Measurements from ENCODE around the gene THSD4.

Gene THSD4

GRCh38 chr15:71273731-71274447 is 158.6 kb downstream of the THSD4 start:
- no peak for DNase-seq

GRCh38 chr15:71274448-71274798 is 159.2 kb downstream of the THSD4 start:
- DNase-seq: no peak

GRCh38 chr15:71275098-71275497 is 159.8 kb downstream of the THSD4 start:
- DNase-seq: no peak

- DNase-seq: no peak
Measured at GRCh38 chr15:71275566-71276335, 160.5 kb downstream of the THSD4 start.

GRCh38 chr15:71276336-71276665 is 161.0 kb downstream of the THSD4 start:
- no peak for DNase-seq

- DNase-seq: no peak
Measured at GRCh38 chr15:71278989-71279756, 163.9 kb downstream of the THSD4 start.

GRCh38 chr15:71279757-71280141 is 164.5 kb downstream of the THSD4 start:
- no peak for DNase-seq

- no peak for DNase-seq
Measured at GRCh38 chr15:71280206-71280605, 164.9 kb downstream of the THSD4 start.

- DNase-seq: no peak
Measured at GRCh38 chr15:71281256-71281655, 166.0 kb downstream of the THSD4 start.

GRCh38 chr15:71282076-71282475 is 166.8 kb downstream of the THSD4 start:
- no peak for DNase-seq

- DNase-seq: no peak
Measured at GRCh38 chr15:71288348-71288955, 173.2 kb downstream of the THSD4 start.

GRCh38 chr15:71290002-71290401 is 174.7 kb downstream of the THSD4 start:
- DNase-seq: no peak

GRCh38 chr15:71290881-71291635 is 175.8 kb downstream of the THSD4 start:
- no peak for DNase-seq

GRCh38 chr15:71291723-71292122 is 176.5 kb downstream of the THSD4 start:
- DNase-seq: peak; percentile 23

- no peak for DNase-seq
Measured at GRCh38 chr15:71293723-71294122, 178.5 kb downstream of the THSD4 start.

- no peak for DNase-seq
Measured at GRCh38 chr15:71294251-71294910, 179.1 kb downstream of the THSD4 start.

GRCh38 chr15:71294911-71295602 is 179.8 kb downstream of the THSD4 start:
- DNase-seq: peak; percentile 0

- no peak for DNase-seq
Measured at GRCh38 chr15:71295603-71296314, 180.5 kb downstream of the THSD4 start.

GRCh38 chr15:71296315-71296679 is 181.0 kb downstream of the THSD4 start:
- DNase-seq: no peak

- no peak for DNase-seq
Measured at GRCh38 chr15:71301958-71302621, 186.8 kb downstream of the THSD4 start.
